Measurements from ENCODE around the gene DCLK1.

- no peak for TF ChIP-seq CTCF (IDR thresholded peaks at IDR 0.05)
- no peak for TF ChIP-seq POLR2A (IDR thresholded peaks at IDR 0.05)
These were observed 306.8 kb downstream of the DCLK1 start for GRCh38 chr13:35824395-35824794.
